HEK293 (cell line): ENCODE measurements around the gene ABCA7.

ENCODE experiments used
- CTCF ChIA-PET: fragments of 350-600 bp; formaldehyde crosslinking; extraction: SDS; loops from one replicate; lab custom pipeline; 2021; ENCODE audit warnings: antibody characterized with exemption; lab: Yijun Ruan, JAX
- POLR2A ChIA-PET: fragments of 300-600 bp; formaldehyde crosslinking; extraction: SDS; loops from one replicate; lab custom pipeline; 2020; ENCODE audit warnings: antibody characterized with exemption, inconsistent platforms; lab: Yijun Ruan, JAX
- H3K27ac ChIP-seq: fragments of 200-500 bp; sonication (Bioruptor generic); 2 replicates; pipeline ENCODE4 v1.5.1; 2014; ENCODE audit warnings: low read depth, low read length, control low read depth, inconsistent platforms; ENCODE audit errors: extremely low read depth
- H3K36me3 ChIP-seq, 2 experiments: fragments of 200-500 bp in 1 of 2; sonication (Bioruptor generic) in 1 of 2; 1 replicate in 1 of 2; 2 replicates in 1 of 2; pipeline ENCODE4 v1.5.1; 2014 to 2017; ENCODE audit warnings: inconsistent platforms in 2 of 2, low read length in 2 of 2; ENCODE audit not compliant: control insufficient read depth in 2 of 2, insufficient read depth in 1 of 2
- H3K4me1 ChIP-seq: fragments of 200-500 bp; sonication (Bioruptor generic); 2 replicates; pipeline ENCODE4 v1.5.1; 2014; ENCODE audit warnings: mild to moderate bottlenecking, low read length, inconsistent platforms; ENCODE audit not compliant: control insufficient read depth, insufficient read depth
- H3K4me3 ChIP-seq: 2 replicates; pipeline ENCODE4 v1.5.1; 2011; ENCODE audit warnings: low read depth, mild to moderate bottlenecking, control low read depth, low read length, moderate library complexity
- H3K9me3 ChIP-seq: fragments of 200-500 bp; sonication (Bioruptor generic); 2 replicates; pipeline ENCODE4 v1.5.1; 2014; ENCODE audit warnings: low read depth, low read length, inconsistent platforms; ENCODE audit not compliant: control insufficient read depth, insufficient read depth
- BCL11B ChIP-seq: fragments of 450-650 bp; formaldehyde crosslinking; IDR thresholded peaks from 2 replicates; pipeline ENCODE4 v1.5.1; 2016; ENCODE audit warnings: low read depth, missing biosample characterization, missing genetic modification characterization
- BCL6B ChIP-seq: fragments of 450-650 bp; formaldehyde crosslinking; IDR thresholded peaks from 2 replicates; pipeline ENCODE4 v1.5.1; 2017; ENCODE audit warnings: missing biosample characterization, missing genetic modification characterization
- PRDM10 ChIP-seq: fragments of 450-650 bp; formaldehyde crosslinking; IDR thresholded peaks from 2 replicates; pipeline ENCODE4 v1.5.1; 2016; ENCODE audit warnings: missing biosample characterization, missing genetic modification characterization
- PRDM2 ChIP-seq: fragments of 450-650 bp; formaldehyde crosslinking; IDR thresholded peaks from 2 replicates; pipeline ENCODE4 v1.5.1; 2016; ENCODE audit warnings: missing biosample characterization, missing genetic modification characterization, borderline replicate concordance
- YY1 ChIP-seq: fragments of 450-650 bp; formaldehyde crosslinking; IDR thresholded peaks from 2 replicates; pipeline ENCODE4 v1.5.1; 2018; ENCODE audit warnings: missing biosample characterization, missing genetic modification characterization
- YY2 ChIP-seq: fragments of 450-650 bp; formaldehyde crosslinking; IDR thresholded peaks from 2 replicates; pipeline ENCODE4 v1.5.1; 2016; ENCODE audit warnings: missing biosample characterization, missing genetic modification characterization
- ZBTB21 ChIP-seq: fragments of 450-650 bp; formaldehyde crosslinking; IDR thresholded peaks from 2 replicates; pipeline ENCODE4 v1.5.1; 2017; ENCODE audit warnings: missing biosample characterization, missing genetic modification characterization
- ZFHX2 ChIP-seq: fragments of 450-650 bp; formaldehyde crosslinking; conservative IDR thresholded peaks from 2 replicates; pipeline ENCODE4 v1.5.1; 2016; ENCODE audit warnings: missing biosample characterization, missing genetic modification characterization
- ZFP69B ChIP-seq: fragments of 450-650 bp; formaldehyde crosslinking; IDR thresholded peaks from 2 replicates; pipeline ENCODE4 v1.5.1; 2016; ENCODE audit warnings: missing biosample characterization, missing genetic modification characterization
- ZNF112 ChIP-seq: fragments of 450-650 bp; formaldehyde crosslinking; IDR thresholded peaks from 2 replicates; pipeline ENCODE4 v1.5.0; 2017; ENCODE audit warnings: missing biosample characterization, missing genetic modification characterization
- ZNF121 ChIP-seq: fragments of 450-650 bp; formaldehyde crosslinking; IDR thresholded peaks from 2 replicates; pipeline ENCODE4 v1.5.1; 2016; ENCODE audit warnings: missing biosample characterization, missing genetic modification characterization
- ZNF155 ChIP-seq: fragments of 450-650 bp; formaldehyde crosslinking; IDR thresholded peaks from 2 replicates; pipeline ENCODE4 v1.5.1; 2016; ENCODE audit warnings: missing biosample characterization, missing genetic modification characterization
- ZNF18 ChIP-seq: fragments of 450-650 bp; formaldehyde crosslinking; IDR thresholded peaks from 2 replicates; pipeline ENCODE4 v1.5.1; 2016; ENCODE audit warnings: missing biosample characterization, missing genetic modification characterization
- ZNF341 ChIP-seq: fragments of 450-650 bp; formaldehyde crosslinking; IDR thresholded peaks from 2 replicates; pipeline ENCODE4; 2016; ENCODE audit warnings: low read depth, missing biosample characterization, missing genetic modification characterization
- ZNF366 ChIP-seq: fragments of 450-650 bp; formaldehyde crosslinking; conservative IDR thresholded peaks from 2 replicates; pipeline ENCODE4 v1.5.1; 2016; ENCODE audit warnings: missing biosample characterization, missing genetic modification characterization
- ZNF416 ChIP-seq: fragments of 450-650 bp; formaldehyde crosslinking; IDR thresholded peaks from 2 replicates; pipeline ENCODE4 v1.5.1; 2016; ENCODE audit warnings: missing biosample characterization, missing genetic modification characterization
- ZNF426 ChIP-seq: fragments of 450-650 bp; formaldehyde crosslinking; IDR thresholded peaks from 2 replicates; pipeline ENCODE4 v1.5.1; 2017; ENCODE audit warnings: missing biosample characterization, missing genetic modification characterization, mild to moderate bottlenecking, inconsistent platforms, moderate library complexity
- ZNF548 ChIP-seq: fragments of 450-650 bp; formaldehyde crosslinking; IDR thresholded peaks from 2 replicates; pipeline ENCODE4 v1.5.1; 2016; ENCODE audit warnings: missing biosample characterization, missing genetic modification characterization
- ZNF571 ChIP-seq: fragments of 450-650 bp; formaldehyde crosslinking; IDR thresholded peaks from 2 replicates; pipeline ENCODE4 v1.5.0; 2017; ENCODE audit warnings: missing biosample characterization, missing genetic modification characterization
- ZNF629 ChIP-seq: fragments of 450-650 bp; formaldehyde crosslinking; IDR thresholded peaks from 2 replicates; pipeline ENCODE4 v1.5.1; 2017; ENCODE audit warnings: missing biosample characterization, missing genetic modification characterization
- ZNF670 ChIP-seq: fragments of 450-650 bp; formaldehyde crosslinking; IDR thresholded peaks from 2 replicates; pipeline ENCODE4 v1.5.1; 2016; ENCODE audit warnings: missing biosample characterization, missing genetic modification characterization, low read depth
- ZNF777 ChIP-seq: fragments of 450-650 bp; formaldehyde crosslinking; IDR thresholded peaks from 2 replicates; pipeline ENCODE4 v1.5.1; 2017; ENCODE audit warnings: missing biosample characterization, missing genetic modification characterization, borderline replicate concordance

The ABCA7 gene

GRCh38 chr19:1067341-1067957, 27.5 kb downstream of the ABCA7 start (continued):
- no peak for TF ChIP-seq ZNF121 (tag by site-specific recombination)
- TF ChIP-seq ZNF341 (tag by site-specific recombination) = no peak
- no peak for TF ChIP-seq YY2 (tag by site-specific recombination)
- TF ChIP-seq ZNF416 = no peak
- no peak for TF ChIP-seq ZFHX2 (tag by site-specific recombination)
- no peak for TF ChIP-seq BCL6B (tag by site-specific recombination)
- TF ChIP-seq ZNF18 = no peak
- no peak for TF ChIP-seq ZNF366
- TF ChIP-seq ZFP69B (tag by site-specific recombination) = no peak
- TF ChIP-seq ZNF571 (tag by site-specific recombination) = no peak
- no peak for TF ChIP-seq ZNF426 (tag by site-specific recombination)
- no peak for TF ChIP-seq BCL11B (tag by site-specific recombination)
- no peak for TF ChIP-seq ZNF548 (tag by site-specific recombination)
- no peak for TF ChIP-seq ZNF629 (tag by site-specific recombination)
- TF ChIP-seq ZBTB21 (tag by site-specific recombination) = no peak
- no peak for TF ChIP-seq PRDM2

- Histone ChIP-seq H3K4me3 (no peak overlapping the region), H3K9me3 (no peaks in the 10 kb centered on the region), H3K36me3 (no peaks in the 10 kb centered on the region), H3K4me1 (peaks cover 2% of the 10 kb centered on the region; the same call in 1 of the 2 replicates), H3K27ac (no peak overlapping the region)
- ChIA-PET CTCF (no interaction called here), POLR2A (interaction anchor here (1.4 kb wide), 1 partner anchor 22 kb away, joined by 6 read pairs; no protein-coding TSS in a partner anchor)
- no peak for TF ChIP-seq ZNF670 (tag by site-specific recombination)
- no peak for TF ChIP-seq ZNF777 (tag by site-specific recombination)
- no peak for TF ChIP-seq ZNF155 (tag by site-specific recombination)
- TF ChIP-seq PRDM10 = peak; percentile 48
- TF ChIP-seq YY1 (tag by site-specific recombination) = no peak
- TF ChIP-seq ZNF112 = no peak
Observed at GRCh38 chr19:1068009-1069001, 28.4 kb downstream of the ABCA7 start.
